HEK293 (cell line): ENCODE data around the gene C5.

Experiments used
- HIC1 ChIP-seq: fragments of 450-650 bp; formaldehyde crosslinking; IDR thresholded peaks from 2 replicates; pipeline ENCODE4 v1.5.1; 2016; ENCODE audit warnings: missing biosample characterization, missing genetic modification characterization
- HOXA7 ChIP-seq: sonication (generic); formaldehyde crosslinking; IDR thresholded peaks from 2 replicates; pipeline ENCODE4 v1.8.1; 2022; ENCODE audit warnings: missing genetic modification reagents, borderline replicate concordance
- HOXC10 ChIP-seq: sonication (generic); formaldehyde crosslinking; IDR thresholded peaks from 2 replicates; pipeline ENCODE4 v1.8.1; 2023; ENCODE audit warnings: mild to moderate bottlenecking, missing genetic modification reagents
- RBAK ChIP-seq: fragments of 450-650 bp; formaldehyde crosslinking; IDR thresholded peaks from 2 replicates; pipeline ENCODE4 v1.5.1; 2016; ENCODE audit warnings: missing biosample characterization, missing genetic modification characterization
- REST ChIP-seq: fragments of 450-650 bp; formaldehyde crosslinking; IDR thresholded peaks from 2 replicates; pipeline ENCODE4 v1.5.1; 2016; ENCODE audit warnings: missing biosample characterization, missing genetic modification characterization
- ZFP69B ChIP-seq: fragments of 450-650 bp; formaldehyde crosslinking; IDR thresholded peaks from 2 replicates; pipeline ENCODE4 v1.5.1; 2016; ENCODE audit warnings: missing biosample characterization, missing genetic modification characterization
- ZIC2 ChIP-seq: fragments of 450-650 bp; formaldehyde crosslinking; IDR thresholded peaks from 2 replicates; pipeline ENCODE4 v1.5.1; 2016; ENCODE audit warnings: missing biosample characterization, missing genetic modification characterization
- ZNF266 ChIP-seq: fragments of 450-650 bp; formaldehyde crosslinking; IDR thresholded peaks from 2 replicates; pipeline ENCODE4 v1.5.1; 2016; ENCODE audit warnings: missing biosample characterization, missing genetic modification characterization, low read depth
- ZNF302 ChIP-seq: fragments of 450-650 bp; formaldehyde crosslinking; IDR thresholded peaks from 2 replicates; pipeline ENCODE4 v1.5.1; 2016; ENCODE audit warnings: missing biosample characterization, missing genetic modification characterization, low read depth
- ZNF426 ChIP-seq: fragments of 450-650 bp; formaldehyde crosslinking; IDR thresholded peaks from 2 replicates; pipeline ENCODE4 v1.5.1; 2017; ENCODE audit warnings: missing biosample characterization, missing genetic modification characterization, mild to moderate bottlenecking, inconsistent platforms, moderate library complexity
- ZNF830 ChIP-seq: fragments of 450-650 bp; IDR thresholded peaks from 2 replicates; pipeline ENCODE4 v1.5.0; 2018; ENCODE audit warnings: missing biosample characterization, missing genetic modification characterization, low read depth, mild to moderate bottlenecking, moderate library complexity
- ZNF843 ChIP-seq: fragments of 450-650 bp; formaldehyde crosslinking; IDR thresholded peaks from 2 replicates; pipeline ENCODE4 v1.5.1; 2016; ENCODE audit warnings: missing biosample characterization, missing genetic modification characterization
- TF ChIP-seq, protein P1 (sequence below): fragments of 450-650 bp; formaldehyde crosslinking; IDR thresholded peaks from 2 replicates; pipeline ENCODE4 v1.5.1; 2016; ENCODE audit warnings: missing biosample characterization, missing genetic modification characterization, borderline replicate concordance
- TF ChIP-seq, protein P2 (sequence below): fragments of 450-650 bp; formaldehyde crosslinking; IDR thresholded peaks from 2 replicates; pipeline ENCODE4 v1.5.1; 2016; ENCODE audit warnings: missing biosample characterization, missing genetic modification characterization

DNA sequence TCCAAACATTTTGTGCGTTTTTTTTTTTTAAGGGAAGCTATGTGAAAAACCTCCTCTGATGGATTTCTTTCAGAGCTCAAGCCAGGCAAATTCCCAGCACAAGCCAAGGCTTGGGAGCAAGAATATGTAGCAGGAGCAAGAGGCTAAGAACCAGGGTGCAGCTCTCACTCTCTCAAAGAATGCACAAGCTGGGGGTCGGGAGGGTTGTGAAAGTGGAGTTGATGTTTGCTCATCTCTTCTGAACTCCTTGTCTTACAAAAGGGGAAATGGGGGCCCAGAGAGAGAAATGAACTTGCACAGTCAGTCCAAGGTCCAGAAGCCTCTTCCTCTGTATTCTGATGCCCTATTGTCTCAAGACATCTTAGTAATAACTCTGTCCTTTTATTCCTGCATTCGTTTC lies 115.8 kb downstream of the C5 start:
- TF ChIP-seq ZNF830 (no peak), ZNF843 (tag by site-specific recombination) (no peak), HOXA7 (CRISPR knock-in tag) (no peak), RBAK (tag by site-specific recombination) (no peak), ZNF266 (tag by site-specific recombination) (no peak), REST (tag by site-specific recombination) (no peak), ZNF426 (tag by site-specific recombination) (no peak), ZIC2 (tag by site-specific recombination) (no peak), ZFP69B (tag by site-specific recombination) (no peak), HIC1 (tag by site-specific recombination) (no peak), ZNF302 (no peak), HOXC10 (no peak)
- TF ChIP-seq, protein P1, sequence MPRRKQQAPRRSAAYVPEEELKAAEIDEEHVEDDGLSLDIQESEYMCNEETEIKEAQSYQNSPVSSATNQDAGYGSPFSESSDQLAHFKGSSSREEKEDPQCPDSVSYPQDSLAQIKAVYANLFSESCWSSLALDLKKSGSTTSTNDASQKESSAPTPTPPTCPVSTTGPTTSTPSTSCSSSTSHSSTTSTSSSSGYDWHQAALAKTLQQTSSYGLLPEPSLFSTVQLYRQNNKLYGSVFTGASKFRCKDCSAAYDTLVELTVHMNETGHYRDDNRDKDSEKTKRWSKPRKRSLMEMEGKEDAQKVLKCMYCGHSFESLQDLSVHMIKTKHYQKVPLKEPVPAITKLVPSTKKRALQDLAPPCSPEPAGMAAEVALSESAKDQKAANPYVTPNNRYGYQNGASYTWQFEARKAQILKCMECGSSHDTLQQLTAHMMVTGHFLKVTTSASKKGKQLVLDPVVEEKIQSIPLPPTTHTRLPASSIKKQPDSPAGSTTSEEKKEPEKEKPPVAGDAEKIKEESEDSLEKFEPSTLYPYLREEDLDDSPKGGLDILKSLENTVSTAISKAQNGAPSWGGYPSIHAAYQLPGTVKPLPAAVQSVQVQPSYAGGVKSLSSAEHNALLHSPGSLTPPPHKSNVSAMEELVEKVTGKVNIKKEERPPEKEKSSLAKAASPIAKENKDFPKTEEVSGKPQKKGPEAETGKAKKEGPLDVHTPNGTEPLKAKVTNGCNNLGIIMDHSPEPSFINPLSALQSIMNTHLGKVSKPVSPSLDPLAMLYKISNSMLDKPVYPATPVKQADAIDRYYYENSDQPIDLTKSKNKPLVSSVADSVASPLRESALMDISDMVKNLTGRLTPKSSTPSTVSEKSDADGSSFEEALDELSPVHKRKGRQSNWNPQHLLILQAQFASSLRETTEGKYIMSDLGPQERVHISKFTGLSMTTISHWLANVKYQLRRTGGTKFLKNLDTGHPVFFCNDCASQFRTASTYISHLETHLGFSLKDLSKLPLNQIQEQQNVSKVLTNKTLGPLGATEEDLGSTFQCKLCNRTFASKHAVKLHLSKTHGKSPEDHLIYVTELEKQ (tag by site-specific recombination) = no peak
- TF ChIP-seq, protein P2, sequence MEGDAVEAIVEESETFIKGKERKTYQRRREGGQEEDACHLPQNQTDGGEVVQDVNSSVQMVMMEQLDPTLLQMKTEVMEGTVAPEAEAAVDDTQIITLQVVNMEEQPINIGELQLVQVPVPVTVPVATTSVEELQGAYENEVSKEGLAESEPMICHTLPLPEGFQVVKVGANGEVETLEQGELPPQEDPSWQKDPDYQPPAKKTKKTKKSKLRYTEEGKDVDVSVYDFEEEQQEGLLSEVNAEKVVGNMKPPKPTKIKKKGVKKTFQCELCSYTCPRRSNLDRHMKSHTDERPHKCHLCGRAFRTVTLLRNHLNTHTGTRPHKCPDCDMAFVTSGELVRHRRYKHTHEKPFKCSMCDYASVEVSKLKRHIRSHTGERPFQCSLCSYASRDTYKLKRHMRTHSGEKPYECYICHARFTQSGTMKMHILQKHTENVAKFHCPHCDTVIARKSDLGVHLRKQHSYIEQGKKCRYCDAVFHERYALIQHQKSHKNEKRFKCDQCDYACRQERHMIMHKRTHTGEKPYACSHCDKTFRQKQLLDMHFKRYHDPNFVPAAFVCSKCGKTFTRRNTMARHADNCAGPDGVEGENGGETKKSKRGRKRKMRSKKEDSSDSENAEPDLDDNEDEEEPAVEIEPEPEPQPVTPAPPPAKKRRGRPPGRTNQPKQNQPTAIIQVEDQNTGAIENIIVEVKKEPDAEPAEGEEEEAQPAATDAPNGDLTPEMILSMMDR (tag by site-specific recombination) = no peak
